Neural progenitor cell (in vitro differentiated cells): ENCODE measurements around the gene CENPB. TPM values are rescaled to one million over a fixed set of nuclear protein-coding genes. Genes with fewer than 3 reads are reported as not detected.
A peak's percentile ranks its signal among the peaks of the same experiment; 100 is the strongest.

Experiments
- DNase-seq: peaks from one replicate; pipeline ENCODE4 v3.0.0-alpha.2; 2016; ENCODE audit warnings: low spot score
- H2AFZ ChIP-seq: fragments of 200-600 bp; sonication (generic); replicated peaks from 2 replicates; pipeline ENCODE4 v1.6.1; 2016; ENCODE audit warnings: antibody characterized with exemption
- H3F3A ChIP-seq: fragments of 200-600 bp; sonication (generic); 2 replicates; pipeline ENCODE4 v1.6.1; 2016; ENCODE audit warnings: antibody characterized with exemption, low read depth
- H3K27ac ChIP-seq: fragments of 200-600 bp; sonication (generic); 2 replicates; pipeline ENCODE4 v1.5.1; 2016; ENCODE audit warnings: mild to moderate bottlenecking
- H3K27me3 ChIP-seq: fragments of 200-600 bp; sonication (generic); 2 replicates; pipeline ENCODE4 v1.6.1; 2016; ENCODE audit warnings: mild to moderate bottlenecking, moderate library complexity
- H3K36me3 ChIP-seq: fragments of 200-600 bp; sonication (generic); 2 replicates; pipeline ENCODE4 v1.5.1; 2016
- H3K4me1 ChIP-seq: fragments of 200-600 bp; sonication (generic); 2 replicates; pipeline ENCODE4 v1.6.1; 2016; ENCODE audit warnings: mixed run types
- H3K4me2 ChIP-seq: fragments of 200-600 bp; sonication (generic); 2 replicates; pipeline ENCODE4 v1.6.1; 2016
- H3K4me3 ChIP-seq: fragments of 200-600 bp; sonication (generic); 2 replicates; pipeline ENCODE4 v1.5.1; 2016
- H3K79me2 ChIP-seq: fragments of 200-600 bp; sonication (generic); 2 replicates; pipeline ENCODE4 v1.6.1; 2016; ENCODE audit warnings: low read depth
- H3K9ac ChIP-seq: fragments of 200-600 bp; sonication (generic); 2 replicates; pipeline ENCODE4 v1.6.1; 2016
- H3K9me3 ChIP-seq: fragments of 200-600 bp; sonication (generic); 2 replicates; pipeline ENCODE4 v1.5.1; 2016; ENCODE audit warnings: low read depth
- H4K20me1 ChIP-seq: fragments of 200-600 bp; sonication (generic); 2 replicates; pipeline ENCODE4 v1.6.1; 2016; ENCODE audit warnings: low read depth
- H3K27ac Mint-ChIP-seq: 3 replicates; pipeline ENCODE4 v1.8.0; 2021; ENCODE audit warnings: mixed read lengths
- H3K27me3 Mint-ChIP-seq: 2 replicates; pipeline ENCODE4 v1.8.0; 2022; ENCODE audit warnings: low read depth, mild to moderate bottlenecking, inconsistent platforms, moderate library complexity, mixed read lengths; ENCODE audit not compliant: insufficient read depth
- H3K36me3 Mint-ChIP-seq: 3 replicates; pipeline ENCODE4 v1.8.0; 2021; ENCODE audit warnings: mixed read lengths
- H3K4me1 Mint-ChIP-seq: 3 replicates; pipeline ENCODE4 v1.8.0; 2021; ENCODE audit warnings: mixed read lengths
- H3K4me3 Mint-ChIP-seq: 3 replicates; pipeline ENCODE4 v1.8.0; 2021; ENCODE audit warnings: mild to moderate bottlenecking, moderate library complexity, mixed read lengths
- H3K9me3 Mint-ChIP-seq: 3 replicates; pipeline ENCODE4 v1.8.0; 2020; ENCODE audit warnings: mixed read lengths
- CTCF ChIP-seq: fragments of 200-600 bp; sonication (generic); IDR thresholded peaks from 2 replicates; pipeline ENCODE4 v1.5.1; 2017; ENCODE audit warnings: antibody characterized with exemption, mild to moderate bottlenecking
- EZH2 ChIP-seq: fragments of 200-600 bp; sonication (generic); IDR thresholded peaks from 2 replicates; pipeline ENCODE4 v1.6.1; 2017; ENCODE audit warnings: antibody characterized with exemption, mild to moderate bottlenecking, moderate library complexity
- EZH2phosphoT487 ChIP-seq: fragments of 200-600 bp; sonication (generic); IDR thresholded peaks from 2 replicates; pipeline ENCODE4 v1.6.1; 2017; ENCODE audit warnings: antibody characterized with exemption
- total RNA-seq: library from RNA; depleted of rRNA; stranded (reverse); fragments of >200 nt; gene quantifications from 2 replicates; pipeline ENCODE4 v1.2.3, GENCODE V29; 2015; ENCODE audit warnings: low replicate concordance

The CENPB gene
- total RNA-seq, 1 donor from 2014 or later: 5.0 TPM

GRCh38 chr20:3804781-3805180 lies 18.2 kb upstream of the CENPB start:
- no peak overlapping the region for H2AFZ ChIP-seq
- no peaks in the 10 kb centered on the region for H3K9me3 ChIP-seq
- H3K36me3 ChIP-seq: no peaks in the 10 kb centered on the region
- no peak for DNase-seq
- TF ChIP-seq EZH2phosphoT487 (no peak), CTCF (no peak), EZH2 (no peak)
- Mint-ChIP-seq H3K9me3 (no peaks in the 10 kb centered on the region), H3K4me3 (no peak overlapping the region), H3K36me3 (peaks cover 33% of the 10 kb centered on the region), H3K27me3 (peaks cover 7% of the 10 kb centered on the region), H3K4me1 (peaks cover 40% of the 10 kb centered on the region), H3K27ac (peak overlapping the region; percentile 13)
- H3K27ac ChIP-seq: no peak overlapping the region
- no peak overlapping the region for H3K4me2 ChIP-seq
- no peak overlapping the region for H3K4me3 ChIP-seq
- peaks cover 15% of the 10 kb centered on the region for H3K4me1 ChIP-seq
- H3K79me2 ChIP-seq: no peaks in the 10 kb centered on the region
- no peak overlapping the region for H3K9ac ChIP-seq
- H4K20me1 ChIP-seq: peaks cover 7% of the 10 kb centered on the region
- H3K27me3 ChIP-seq: no peaks in the 10 kb centered on the region
- H3F3A ChIP-seq: peaks cover 12% of the 10 kb centered on the region

GRCh38 chr20:3804254-3804751 lies 17.8 kb upstream of the CENPB start:
- H3K79me2 ChIP-seq: no peaks in the 10 kb centered on the region
- no peak overlapping the region for H3K9ac ChIP-seq
- no peaks in the 10 kb centered on the region for H3K9me3 ChIP-seq
- Mint-ChIP-seq H3K27me3 (peaks cover 7% of the 10 kb centered on the region), H3K9me3 (no peaks in the 10 kb centered on the region), H3K27ac (no peak overlapping the region), H3K4me3 (peak overlapping the region; percentile 39), H3K4me1 (peaks cover 45% of the 10 kb centered on the region), H3K36me3 (peaks cover 35% of the 10 kb centered on the region)
- peaks cover 15% of the 10 kb centered on the region for H3F3A ChIP-seq
- no peaks in the 10 kb centered on the region for H3K27me3 ChIP-seq
- H3K4me2 ChIP-seq: no peak overlapping the region
- TF ChIP-seq CTCF (no peak), EZH2phosphoT487 (no peak), EZH2 (no peak)
- no peak overlapping the region for H3K4me3 ChIP-seq
- peaks cover 9% of the 10 kb centered on the region for H4K20me1 ChIP-seq
- no peak overlapping the region for H2AFZ ChIP-seq
- H3K4me1 ChIP-seq: peaks cover 20% of the 10 kb centered on the region
- DNase-seq: no peak
- no peaks in the 10 kb centered on the region for H3K36me3 ChIP-seq
- no peak overlapping the region for H3K27ac ChIP-seq

- Histone ChIP-seq H3K4me1 (peaks cover 24% of the 10 kb centered on the region), H3K27me3 (no peaks in the 10 kb centered on the region)
Measured at GRCh38 chr20:3803854-3804253, 17.3 kb upstream of the CENPB start.

More at GRCh38 chr20:3803854-3804253, 17.3 kb upstream of the CENPB start:
- peaks cover 35% of the 10 kb centered on the region for H3K36me3 Mint-ChIP-seq
- Histone ChIP-seq H3K36me3 (no peaks in the 10 kb centered on the region), H3K9ac (no peak overlapping the region), H3K79me2 (no peaks in the 10 kb centered on the region), H3K4me2 (no peak overlapping the region), H2AFZ (no peak overlapping the region), H3K9me3 (no peaks in the 10 kb centered on the region), H4K20me1 (peaks cover 9% of the 10 kb centered on the region), H3K4me3 (no peak overlapping the region), H3F3A (peaks cover 19% of the 10 kb centered on the region), H3K27ac (no peak overlapping the region)
- no peak for DNase-seq
- H3K9me3 Mint-ChIP-seq: no peaks in the 10 kb centered on the region
- no peak for TF ChIP-seq EZH2
- no peak for TF ChIP-seq CTCF
- no peak for TF ChIP-seq EZH2phosphoT487
- H3K27me3 Mint-ChIP-seq: peaks cover 9% of the 10 kb centered on the region
- H3K27ac Mint-ChIP-seq: no peak overlapping the region
- H3K4me1 Mint-ChIP-seq: peaks cover 50% of the 10 kb centered on the region
- H3K4me3 Mint-ChIP-seq: no peak overlapping the region
